HCT116 (cell line): ENCODE data around the gene MTFP1.

ENCODE experiments used
- EGR1 ChIP-seq: IDR thresholded peaks from 2 replicates; pipeline ENCODE4 v1.6.1; 2012; ENCODE audit warnings: low read depth
- ELF1 ChIP-seq: IDR thresholded peaks from 2 replicates; pipeline ENCODE4 v1.6.1; 2012; ENCODE audit warnings: low read depth, borderline replicate concordance
- POLR2A ChIP-seq: IDR thresholded peaks from 2 replicates; pipeline ENCODE4 v1.7.0; 2011; ENCODE audit warnings: borderline replicate concordance; ENCODE audit not compliant: insufficient read depth, insufficient read length; ENCODE audit errors: extremely low read depth
- POLR2AphosphoS5 ChIP-seq: IDR thresholded peaks from 2 replicates; pipeline ENCODE4 v1.6.1; 2011; ENCODE audit warnings: mild to moderate bottlenecking, low read depth, low read length, moderate library complexity
- RAD21 ChIP-seq: IDR thresholded peaks from 2 replicates; pipeline ENCODE4 v1.6.1; 2012; ENCODE audit warnings: low read depth, mild to moderate bottlenecking
- TF ChIP-seq, protein P1 (sequence below), 3 experiments: fragments of 200-600 bp in 1 of 3; sonication (generic) in 1 of 3; IDR thresholded peaks in 2 of 3; conservative IDR thresholded peaks in 1 of 3; 2 replicates each; pipeline ENCODE4 v1.5.1; 2012 to 2017; ENCODE audit warnings: low read depth in 2 of 3, low read length in 2 of 3, antibody characterized with exemption in 1 of 3, borderline replicate concordance in 1 of 3, control low read depth in 1 of 3, mild to moderate bottlenecking in 1 of 3, mixed read lengths in 1 of 3, mixed run types in 1 of 3, moderate library complexity in 1 of 3; ENCODE audit not compliant: insufficient read depth in 1 of 3
- TF ChIP-seq, protein P2 (sequence below): IDR thresholded peaks from 2 replicates; pipeline ENCODE4 v1.6.1; 2012

DNA sequence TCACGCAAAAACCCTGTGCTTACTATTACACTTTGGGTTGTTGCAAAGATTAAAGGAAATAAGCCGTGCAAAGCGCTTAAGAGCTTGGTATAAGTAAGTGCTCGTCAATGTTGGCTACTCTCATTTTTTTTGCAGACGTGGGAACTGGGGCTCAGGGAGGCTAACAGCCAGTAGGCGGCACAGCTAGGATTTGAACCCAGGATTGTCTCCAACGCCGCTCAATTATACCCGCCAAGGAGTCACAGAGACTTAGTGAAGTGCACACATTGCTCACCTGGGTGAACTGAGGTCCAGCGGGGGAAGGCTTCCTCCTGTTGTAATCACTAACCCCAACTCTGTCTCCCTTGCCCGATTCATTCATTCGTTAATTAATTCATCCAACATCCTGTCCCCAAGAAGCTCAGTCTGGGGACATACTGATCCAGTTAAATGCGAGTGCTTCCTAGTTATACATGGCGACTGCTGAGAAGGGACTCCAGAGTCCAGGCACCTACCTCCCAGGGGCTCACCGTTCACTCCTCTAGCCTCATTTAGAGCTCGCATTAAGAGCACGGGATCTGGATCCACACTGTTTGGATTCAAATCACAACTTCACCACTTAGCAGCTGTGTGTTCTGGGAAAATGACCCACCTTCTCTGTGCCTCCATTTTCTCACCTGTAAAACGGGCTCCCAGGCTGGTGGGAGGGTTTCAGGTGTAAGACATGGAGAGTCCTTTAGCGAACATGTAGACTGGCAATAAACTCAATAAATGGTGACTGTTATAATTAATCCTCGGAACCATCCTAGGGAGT lies 838 bp upstream of the MTFP1 start:
- TF ChIP-seq POLR2A = no peak
- TF ChIP-seq, protein P1, sequence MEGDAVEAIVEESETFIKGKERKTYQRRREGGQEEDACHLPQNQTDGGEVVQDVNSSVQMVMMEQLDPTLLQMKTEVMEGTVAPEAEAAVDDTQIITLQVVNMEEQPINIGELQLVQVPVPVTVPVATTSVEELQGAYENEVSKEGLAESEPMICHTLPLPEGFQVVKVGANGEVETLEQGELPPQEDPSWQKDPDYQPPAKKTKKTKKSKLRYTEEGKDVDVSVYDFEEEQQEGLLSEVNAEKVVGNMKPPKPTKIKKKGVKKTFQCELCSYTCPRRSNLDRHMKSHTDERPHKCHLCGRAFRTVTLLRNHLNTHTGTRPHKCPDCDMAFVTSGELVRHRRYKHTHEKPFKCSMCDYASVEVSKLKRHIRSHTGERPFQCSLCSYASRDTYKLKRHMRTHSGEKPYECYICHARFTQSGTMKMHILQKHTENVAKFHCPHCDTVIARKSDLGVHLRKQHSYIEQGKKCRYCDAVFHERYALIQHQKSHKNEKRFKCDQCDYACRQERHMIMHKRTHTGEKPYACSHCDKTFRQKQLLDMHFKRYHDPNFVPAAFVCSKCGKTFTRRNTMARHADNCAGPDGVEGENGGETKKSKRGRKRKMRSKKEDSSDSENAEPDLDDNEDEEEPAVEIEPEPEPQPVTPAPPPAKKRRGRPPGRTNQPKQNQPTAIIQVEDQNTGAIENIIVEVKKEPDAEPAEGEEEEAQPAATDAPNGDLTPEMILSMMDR (IDR thresholded peaks at IDR 0.05 in 2 of 3, conservative IDR thresholded peaks at IDR 0.05 in 1 of 3; ENCODE audit: borderline replicate concordance in 1 of 3, insufficient read depth in 1 of 3, low read depth in 2 of 3, low read length in 2 of 3) = peak in 2 of 3 experiments; percentile 25 to 27; a peak in 2 of 6 replicates
- no peak for TF ChIP-seq POLR2AphosphoS5
- no peak for TF ChIP-seq RAD21
- no peak for TF ChIP-seq ELF1
- TF ChIP-seq, protein P2, sequence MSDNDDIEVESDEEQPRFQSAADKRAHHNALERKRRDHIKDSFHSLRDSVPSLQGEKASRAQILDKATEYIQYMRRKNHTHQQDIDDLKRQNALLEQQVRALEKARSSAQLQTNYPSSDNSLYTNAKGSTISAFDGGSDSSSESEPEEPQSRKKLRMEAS = no peak
- no peak for TF ChIP-seq EGR1
